ENCODE data around the gene NBPF11. TPM values are rescaled to one million over a fixed set of nuclear protein-coding genes. Genes with fewer than 3 reads are reported as not detected.
A peak's percentile ranks its signal among the peaks of the same experiment; 100 is the strongest.
"Not testable (repeated sequence)": the region's sequence is repeated elsewhere in the genome, so short reads cannot be mapped to it uniquely, and the experiment has no call there.

The NBPF11 gene
- total RNA-seq, 1 donor from 2014 or later = 11.5 TPM

GRCh38 chr1:148151371-148151819 is 686 bp downstream of the NBPF11 start:
- intact Hi-C loops (cut with DNase I); DNase-seq (ENCODE audit: low spot score): not testable (repeated sequence)
- ATAC-seq = peak; percentile 69

GRCh38 chr1:148150945-148151344 is 1.1 kb downstream of the NBPF11 start:
- intact Hi-C loops (cut with DNase I); ATAC-seq; DNase-seq (ENCODE audit: low spot score): not testable (repeated sequence)

- intact Hi-C loops (cut with DNase I); ATAC-seq; DNase-seq (ENCODE audit: low spot score): not testable (repeated sequence)
Observed at GRCh38 chr1:148150014-148150413, 2.1 kb downstream of the NBPF11 start.

GRCh38 chr1:148149050-148149815 is 2.8 kb downstream of the NBPF11 start:
- DNase-seq (ENCODE audit: low spot score); intact Hi-C loops (cut with DNase I); ATAC-seq: not testable (repeated sequence)

GRCh38 chr1:148147052-148147838 is 4.8 kb downstream of the NBPF11 start:
- intact Hi-C loops (cut with DNase I); DNase-seq (ENCODE audit: low spot score); ATAC-seq: not testable (repeated sequence)

GRCh38 chr1:148146191-148146997 is 5.7 kb downstream of the NBPF11 start:
- DNase-seq (ENCODE audit: low spot score); intact Hi-C loops (cut with DNase I); ATAC-seq: not testable (repeated sequence)

- ATAC-seq; DNase-seq (ENCODE audit: low spot score); intact Hi-C loops (cut with DNase I): not testable (repeated sequence)
Observed at GRCh38 chr1:148143223-148143622, 8.9 kb downstream of the NBPF11 start.

- ATAC-seq; intact Hi-C loops (cut with DNase I); DNase-seq (ENCODE audit: low spot score): not testable (repeated sequence)
Observed at GRCh38 chr1:148141936-148142335, 10.1 kb downstream of the NBPF11 start.

- DNase-seq (ENCODE audit: low spot score); intact Hi-C loops (cut with DNase I); ATAC-seq: not testable (repeated sequence)
Observed at GRCh38 chr1:148138606-148139005, 13.5 kb downstream of the NBPF11 start.

GRCh38 chr1:148122341-148122740 is 29.7 kb downstream of the NBPF11 start:
- intact Hi-C loops (cut with DNase I); ATAC-seq; DNase-seq (ENCODE audit: low spot score): not testable (repeated sequence)

GRCh38 chr1:148120395-148120794 is 31.7 kb downstream of the NBPF11 start:
- ATAC-seq; intact Hi-C loops (cut with DNase I); DNase-seq (ENCODE audit: low spot score): not testable (repeated sequence)

GRCh38 chr1:148095732-148096131 is 56.3 kb downstream of the NBPF11 start:
- DNase-seq (ENCODE audit: low spot score); intact Hi-C loops (cut with DNase I); ATAC-seq: not testable (repeated sequence)

GRCh38 chr1:148086196-148086595 is 65.9 kb downstream of the NBPF11 start:
- ATAC-seq; DNase-seq (ENCODE audit: low spot score); intact Hi-C loops (cut with DNase I): not testable (repeated sequence)

GRCh38 chr1:148081205-148081604 is 70.9 kb downstream of the NBPF11 start:
- ATAC-seq = peak; percentile 84
- intact Hi-C loops (cut with DNase I); DNase-seq (ENCODE audit: low spot score): not testable (repeated sequence)

- DNase-seq (ENCODE audit: low spot score); intact Hi-C loops (cut with DNase I): not testable (repeated sequence)
- peak; percentile 62 for ATAC-seq
Observed at GRCh38 chr1:148078632-148079519, 73.2 kb downstream of the NBPF11 start.

- DNase-seq (ENCODE audit: low spot score); intact Hi-C loops (cut with DNase I): not testable (repeated sequence)
- ATAC-seq = peak; percentile 79
Observed at GRCh38 chr1:148078090-148078489, 74.0 kb downstream of the NBPF11 start.

GRCh38 chr1:148077458-148077857 is 74.6 kb downstream of the NBPF11 start:
- intact Hi-C loops (cut with DNase I); ATAC-seq; DNase-seq (ENCODE audit: low spot score): not testable (repeated sequence)

- intact Hi-C loops (cut with DNase I); ATAC-seq; DNase-seq (ENCODE audit: low spot score): not testable (repeated sequence)
Observed at GRCh38 chr1:148073392-148073791, 78.7 kb downstream of the NBPF11 start.

Measured in sciatic nerve (tissue), 2 donors.